HepG2 (cell line): Measurements from ENCODE around the gene HNRNPUL1. TPM values are rescaled to one million over a fixed set of nuclear protein-coding genes. Genes with fewer than 3 reads are reported as not detected.

Source experiments
- AKAP8 ChIP-seq: sonication (generic); formaldehyde crosslinking; IDR thresholded peaks from 2 replicates; pipeline ENCODE4 v1.5.1; 2020; ENCODE audit warnings: mild to moderate bottlenecking, missing genetic modification reagents
- BRCA1 ChIP-seq: sonication (generic); formaldehyde crosslinking; IDR thresholded peaks from 2 replicates; pipeline ENCODE4 v1.4.0; 2020; ENCODE audit warnings: missing genetic modification reagents
- CENPX ChIP-seq: sonication (generic); formaldehyde crosslinking; IDR thresholded peaks from 2 replicates; pipeline ENCODE4 v1.9.0; 2021; ENCODE audit warnings: mild to moderate bottlenecking, missing genetic modification reagents, moderate library complexity
- CSRNP1 ChIP-seq: sonication (generic); formaldehyde crosslinking; IDR thresholded peaks from 2 replicates; pipeline ENCODE4 v1.8.1; 2023; ENCODE audit warnings: mild to moderate bottlenecking, missing genetic modification reagents
- GABPB1 ChIP-seq: IDR thresholded peaks from 2 replicates; pipeline ENCODE4 v1.6.1; 2016; ENCODE audit warnings: mild to moderate bottlenecking, missing genetic modification reagents, moderate library complexity, missing compliant biosample characterization
- MXI1 ChIP-seq: IDR thresholded peaks from 3 replicates; pipeline ENCODE4 v1.6.1; 2012; ENCODE audit warnings: low read depth, low read length, inconsistent platforms, borderline replicate concordance
- NCOA5 ChIP-seq: sonication (generic); formaldehyde crosslinking; IDR thresholded peaks from 2 replicates; pipeline ENCODE4 v1.4.0; 2020; ENCODE audit warnings: missing genetic modification reagents
- NFATC3 ChIP-seq: sonication (generic); formaldehyde crosslinking; IDR thresholded peaks from 2 replicates; pipeline ENCODE4 v1.5.1; 2020; ENCODE audit warnings: mild to moderate bottlenecking, missing genetic modification reagents
- SAP130 ChIP-seq: IDR thresholded peaks from 2 replicates; pipeline ENCODE4 v1.6.1; 2016; ENCODE audit warnings: low read depth
- SRY ChIP-seq: sonication (generic); formaldehyde crosslinking; IDR thresholded peaks from 2 replicates; pipeline ENCODE4 v1.8.0; 2022; ENCODE audit warnings: mild to moderate bottlenecking, missing genetic modification reagents
- TBX2 ChIP-seq: sonication (generic); formaldehyde crosslinking; IDR thresholded peaks from 2 replicates; pipeline ENCODE4 v1.5.0; 2020; ENCODE audit warnings: missing genetic modification reagents, mild to moderate bottlenecking, borderline replicate concordance
- ZNF550 ChIP-seq: sonication (generic); formaldehyde crosslinking; IDR thresholded peaks from 2 replicates; pipeline ENCODE4 v1.4.0; 2020; ENCODE audit warnings: mild to moderate bottlenecking, missing genetic modification reagents, borderline replicate concordance
- ZNF580 ChIP-seq: IDR thresholded peaks from 2 replicates; pipeline ENCODE4 v1.6.1; 2016; ENCODE audit warnings: low read depth, borderline replicate concordance
- ZNF816 ChIP-seq: sonication (generic); formaldehyde crosslinking; IDR thresholded peaks from 2 replicates; pipeline ENCODE4 v1.8.0; 2022; ENCODE audit warnings: missing genetic modification reagents, mild to moderate bottlenecking, borderline replicate concordance
- ZUFSP ChIP-seq: sonication (generic); formaldehyde crosslinking; IDR thresholded peaks from 2 replicates; pipeline ENCODE4 v1.9.0; 2021; ENCODE audit warnings: missing genetic modification reagents, mild to moderate bottlenecking, borderline replicate concordance
- polyA plus RNA-seq, 8 experiments: library from polyadenylated mRNA; depleted of rRNA in 3 of 8; stranded (reverse) in 7 of 8; unstranded in 1 of 8; fragments of >200 nt; fragmentation: Illumina TruSeq in 4 of 8; extraction: Trizol in 4 of 8; gene quantifications; 2 replicates each; pipeline versions ENCODE4 v1.2.1 to v1.2.3, GENCODE V29; 2011 to 2016; ENCODE audit warnings: low read depth in 4 of 8, missing spikeins in 1 of 8, mixed read lengths in 1 of 8; ENCODE audit not compliant: insufficient read depth in 1 of 8
- total RNA-seq, 5 experiments: library from RNA; depleted of rRNA; stranded (reverse); fragments of >200 nt; fragmentation: Illumina TruSeq; extraction: Trizol; gene quantifications; 2 replicates each; pipeline ENCODE4 v1.2.3, GENCODE V29; 2016; ENCODE audit warnings: low read depth in 1 of 5
- TF ChIP-seq, protein P1 (sequence below): sonication (generic); formaldehyde crosslinking; IDR thresholded peaks from 2 replicates; pipeline ENCODE4 v1.5.1; 2020; ENCODE audit warnings: mild to moderate bottlenecking, missing genetic modification reagents, borderline replicate concordance
- TF ChIP-seq, protein P2 (sequence below): sonication (generic); formaldehyde crosslinking; IDR thresholded peaks from 2 replicates; pipeline ENCODE4 v1.4.0; 2020; ENCODE audit warnings: mild to moderate bottlenecking, missing genetic modification reagents, borderline replicate concordance

HNRNPUL1 gene
- total and polyA plus RNA-seq, 2 of the 13 experiments (the other 11 are each of a cell fraction or from before 2014, with no cell fraction given), result 30.9 to 81.7 TPM

DNA sequence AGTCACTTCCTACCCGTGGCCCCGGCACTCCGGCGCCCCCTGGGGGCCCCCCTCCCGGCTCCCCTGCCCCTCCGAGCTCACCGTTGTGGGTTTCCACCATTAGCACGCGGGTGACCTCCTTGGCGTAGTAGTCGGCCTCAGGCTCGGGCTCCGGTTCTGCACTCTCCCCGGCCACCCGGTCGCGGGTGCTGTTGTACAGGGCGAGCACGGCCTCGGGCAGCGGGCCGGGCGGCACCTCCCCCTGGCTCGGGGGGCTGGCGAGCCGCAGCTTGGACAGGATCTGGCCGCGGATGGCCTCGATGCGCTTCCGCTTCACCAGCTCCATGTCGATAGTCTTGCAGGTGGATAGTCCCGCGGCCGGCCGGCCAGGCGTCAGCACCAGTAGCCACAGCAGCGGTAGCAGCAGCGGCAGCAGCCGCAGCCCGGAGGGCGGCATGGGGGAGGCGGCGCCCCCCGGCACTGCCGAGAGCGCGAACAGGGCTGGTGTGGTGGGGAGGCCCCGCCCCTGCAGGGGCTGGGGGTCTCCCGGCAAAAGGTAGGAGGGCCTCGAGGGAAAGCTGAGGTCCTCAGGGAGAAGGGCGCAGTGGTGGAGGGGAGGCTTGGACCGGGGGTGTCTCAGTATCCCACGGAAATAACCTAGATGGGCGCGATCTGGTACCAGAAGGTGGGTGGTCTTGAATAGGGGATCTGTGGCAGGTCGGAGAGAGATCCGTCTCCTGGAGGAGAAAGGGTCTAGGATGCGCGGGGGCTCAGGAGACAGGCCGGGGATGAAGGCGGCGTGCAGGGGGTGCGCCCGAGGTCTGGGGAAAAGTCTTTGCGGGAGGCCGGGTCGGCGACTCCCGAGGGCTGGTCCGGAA lies 88.7 kb downstream of the HNRNPUL1 start (continued):
- TF ChIP-seq CSRNP1, result peak; percentile 24; the same call in 1 of the 2 replicates
- no peak for TF ChIP-seq NFATC3 (CRISPR knock-in tag)
- TF ChIP-seq CENPX, result no peak
- TF ChIP-seq ZUFSP (CRISPR knock-in tag), result no peak
- TF ChIP-seq SAP130, result peak; percentile 61; the same call in 1 of the 2 replicates
- TF ChIP-seq NCOA5 (CRISPR knock-in tag), result no peak
- TF ChIP-seq ZNF580 (CRISPR knock-in tag), result 0 out of 2 replicates have a peak, but pooled peaks have one; percentile 55
- peak; percentile 42; the same call in 1 of the 2 replicates for TF ChIP-seq SRY
- no peak for TF ChIP-seq ZNF816 (CRISPR knock-in tag)
- TF ChIP-seq AKAP8, result no peak
- TF ChIP-seq MXI1, result no peak; the same call in 2 of the 3 replicates
- TF ChIP-seq ZNF550 (CRISPR knock-in tag), result no peak
- no peak for TF ChIP-seq TBX2 (CRISPR knock-in tag)
- peak; percentile 73 for TF ChIP-seq GABPB1 (CRISPR knock-in tag)
- no peak for TF ChIP-seq BRCA1 (CRISPR knock-in tag)
- TF ChIP-seq, protein P1, sequence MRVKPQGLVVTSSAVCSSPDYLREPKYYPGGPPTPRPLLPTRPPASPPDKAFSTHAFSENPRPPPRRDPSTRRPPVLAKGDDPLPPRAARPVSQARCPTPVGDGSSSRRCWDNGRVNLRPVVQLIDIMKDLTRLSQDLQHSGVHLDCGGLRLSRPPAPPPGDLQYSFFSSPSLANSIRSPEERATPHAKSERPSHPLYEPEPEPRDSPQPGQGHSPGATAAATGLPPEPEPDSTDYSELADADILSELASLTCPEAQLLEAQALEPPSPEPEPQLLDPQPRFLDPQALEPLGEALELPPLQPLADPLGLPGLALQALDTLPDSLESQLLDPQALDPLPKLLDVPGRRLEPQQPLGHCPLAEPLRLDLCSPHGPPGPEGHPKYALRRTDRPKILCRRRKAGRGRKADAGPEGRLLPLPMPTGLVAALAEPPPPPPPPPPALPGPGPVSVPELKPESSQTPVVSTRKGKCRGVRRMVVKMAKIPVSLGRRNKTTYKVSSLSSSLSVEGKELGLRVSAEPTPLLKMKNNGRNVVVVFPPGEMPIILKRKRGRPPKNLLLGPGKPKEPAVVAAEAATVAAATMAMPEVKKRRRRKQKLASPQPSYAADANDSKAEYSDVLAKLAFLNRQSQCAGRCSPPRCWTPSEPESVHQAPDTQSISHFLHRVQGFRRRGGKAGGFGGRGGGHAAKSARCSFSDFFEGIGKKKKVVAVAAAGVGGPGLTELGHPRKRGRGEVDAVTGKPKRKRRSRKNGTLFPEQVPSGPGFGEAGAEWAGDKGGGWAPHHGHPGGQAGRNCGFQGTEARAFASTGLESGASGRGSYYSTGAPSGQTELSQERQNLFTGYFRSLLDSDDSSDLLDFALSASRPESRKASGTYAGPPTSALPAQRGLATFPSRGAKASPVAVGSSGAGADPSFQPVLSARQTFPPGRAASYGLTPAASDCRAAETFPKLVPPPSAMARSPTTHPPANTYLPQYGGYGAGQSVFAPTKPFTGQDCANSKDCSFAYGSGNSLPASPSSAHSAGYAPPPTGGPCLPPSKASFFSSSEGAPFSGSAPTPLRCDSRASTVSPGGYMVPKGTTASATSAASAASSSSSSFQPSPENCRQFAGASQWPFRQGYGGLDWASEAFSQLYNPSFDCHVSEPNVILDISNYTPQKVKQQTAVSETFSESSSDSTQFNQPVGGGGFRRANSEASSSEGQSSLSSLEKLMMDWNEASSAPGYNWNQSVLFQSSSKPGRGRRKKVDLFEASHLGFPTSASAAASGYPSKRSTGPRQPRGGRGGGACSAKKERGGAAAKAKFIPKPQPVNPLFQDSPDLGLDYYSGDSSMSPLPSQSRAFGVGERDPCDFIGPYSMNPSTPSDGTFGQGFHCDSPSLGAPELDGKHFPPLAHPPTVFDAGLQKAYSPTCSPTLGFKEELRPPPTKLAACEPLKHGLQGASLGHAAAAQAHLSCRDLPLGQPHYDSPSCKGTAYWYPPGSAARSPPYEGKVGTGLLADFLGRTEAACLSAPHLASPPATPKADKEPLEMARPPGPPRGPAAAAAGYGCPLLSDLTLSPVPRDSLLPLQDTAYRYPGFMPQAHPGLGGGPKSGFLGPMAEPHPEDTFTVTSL (CRISPR knock-in tag), result no peak
- TF ChIP-seq, protein P2, sequence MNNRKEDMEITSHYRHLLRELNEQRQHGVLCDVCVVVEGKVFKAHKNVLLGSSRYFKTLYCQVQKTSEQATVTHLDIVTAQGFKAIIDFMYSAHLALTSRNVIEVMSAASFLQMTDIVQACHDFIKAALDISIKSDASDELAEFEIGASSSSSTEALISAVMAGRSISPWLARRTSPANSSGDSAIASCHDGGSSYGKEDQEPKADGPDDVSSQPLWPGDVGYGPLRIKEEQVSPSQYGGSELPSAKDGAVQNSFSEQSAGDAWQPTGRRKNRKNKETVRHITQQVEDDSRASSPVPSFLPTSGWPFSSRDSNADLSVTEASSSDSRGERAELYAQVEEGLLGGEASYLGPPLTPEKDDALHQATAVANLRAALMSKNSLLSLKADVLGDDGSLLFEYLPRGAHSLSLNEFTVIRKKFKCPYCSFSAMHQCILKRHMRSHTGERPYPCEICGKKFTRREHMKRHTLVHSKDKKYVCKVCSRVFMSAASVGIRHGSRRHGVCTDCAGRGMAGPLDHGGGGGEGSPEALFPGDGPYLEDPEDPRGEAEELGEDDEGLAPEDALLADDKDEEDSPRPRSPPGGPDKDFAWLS (CRISPR knock-in tag), result no peak
